NB4 (cell line): ENCODE results near the gene EIPR1.

Source experiments
- CTCF ChIP-seq: IDR thresholded peaks from one replicate; pipeline ENCODE4 v1.5.1; 2012; ENCODE audit warnings: low read depth, low read length
- MAX ChIP-seq: IDR thresholded peaks from 2 replicates; pipeline ENCODE4 v1.6.1; 2011; ENCODE audit warnings: low read depth, low read length
- POLR2A ChIP-seq: IDR thresholded peaks from 2 replicates; pipeline ENCODE4 v1.6.1; 2011; ENCODE audit warnings: mild to moderate bottlenecking; ENCODE audit not compliant: insufficient read length; ENCODE audit errors: extremely low read depth

GRCh38 chr2:3176869-3177255, 200.8 kb downstream of the EIPR1 start:
- TF ChIP-seq CTCF = no peak
- TF ChIP-seq MAX = no peak
- TF ChIP-seq POLR2A = no peak
